ENCODE measurements around the gene UBA3. TPM values are rescaled to one million over a fixed set of nuclear protein-coding genes. Genes with fewer than 3 reads are reported as not detected.

Gene UBA3
- total and polyA plus RNA-seq, 2 donors from 2014 or later = 35.3 to 63.1 TPM

- no peak overlapping the region for H3K27ac ChIP-seq (ENCODE audit: low read depth in 2 of 2, low read length in 2 of 2)
Measured at GRCh38 chr3:69016102-69016501, 64.1 kb downstream of the UBA3 start.

GRCh38 chr3:69014022-69014580, 66.1 kb downstream of the UBA3 start:
- Histone ChIP-seq H3K4me1 (ENCODE audit: control insufficient read depth in 2 of 3, insufficient read depth in 2 of 3, low read depth in 1 of 3, low read length in 3 of 3) (peaks cover 0 to 10% (median 6%) of the 10 kb centered on the region in 3 donors), H3K9me3 (ENCODE audit: control insufficient read depth in 2 of 3, insufficient read depth in 1 of 3, low read length in 3 of 3) (no peaks in the 10 kb centered on the region), H3K27ac (ENCODE audit: low read depth in 2 of 2, low read length in 2 of 2) (peak overlapping the region; percentile 90 to 92), H3K9ac (ENCODE audit: low read length in 3 of 3) (peak overlapping the region; percentile 20 to 63 (median 28)), H3K36me3 (ENCODE audit: control insufficient read depth in 2 of 3, insufficient read depth in 3 of 3, low read length in 3 of 3) (peaks cover 0 to 4% (median 0%) of the 10 kb centered on the region in 3 donors), H3K27me3 (ENCODE audit: control insufficient read depth, insufficient read depth, low read length) (no peaks in the 10 kb centered on the region), H3K4me3 (ENCODE audit: low read length in 3 of 3) (peak overlapping the region; percentile 61 to 76 (median 74))
- DNase-seq (no peak), FAIRE-seq (no peak)
- intact Hi-C loops (cut with DNase I) = no loop called here
- no peak for TF ChIP-seq CTCF (IDR thresholded peaks at IDR 0.05; ENCODE audit: borderline replicate concordance, extremely low read depth, insufficient read depth)

More at GRCh38 chr3:69016102-69016501, 64.1 kb downstream of the UBA3 start:
- DNase-seq (no peak), FAIRE-seq (no peak)
- TF ChIP-seq CTCF (IDR thresholded peaks at IDR 0.05; ENCODE audit: borderline replicate concordance, extremely low read depth, insufficient read depth) = no peak
- intact Hi-C loops (cut with DNase I) = no loop called here
- no peaks in the 10 kb centered on the region for H3K9me3 ChIP-seq (ENCODE audit: control insufficient read depth in 2 of 3, insufficient read depth in 1 of 3, low read length in 3 of 3)
- peaks cover 0 to 4% (median 0%) of the 10 kb centered on the region in 3 donors for H3K36me3 ChIP-seq (ENCODE audit: control insufficient read depth in 2 of 3, insufficient read depth in 3 of 3, low read length in 3 of 3)
- H3K4me1 ChIP-seq (ENCODE audit: control insufficient read depth in 2 of 3, insufficient read depth in 2 of 3, low read depth in 1 of 3, low read length in 3 of 3) = peaks cover 0 to 10% (median 6%) of the 10 kb centered on the region in 3 donors
- H3K9ac ChIP-seq (ENCODE audit: low read length in 3 of 3) = no peak overlapping the region
- H3K27me3 ChIP-seq (ENCODE audit: control insufficient read depth, insufficient read depth, low read length) = no peaks in the 10 kb centered on the region
- H3K4me3 ChIP-seq (ENCODE audit: low read length in 3 of 3) = no peak overlapping the region

GRCh38 chr3:69013253-69014021, 66.7 kb downstream of the UBA3 start, which contains the start of gene EOGT:
EOGT (minus strand) TSS chr3:69013684; CDS start chr3:69009846, 3,838 bp downstream.
- DNase-seq = peak; percentile 90 to 95 (median 92)
- Histone ChIP-seq H3K27me3 (ENCODE audit: control insufficient read depth, insufficient read depth, low read length) (no peaks in the 10 kb centered on the region), H3K9ac (ENCODE audit: low read length in 3 of 3) (peak within 1 kb of the TSS; percentile 28 to 89 (median 69)), H3K36me3 (ENCODE audit: control insufficient read depth in 2 of 3, insufficient read depth in 3 of 3, low read length in 3 of 3) (peaks cover 0 to 4% (median 0%) of the 10 kb centered on the region in 3 donors), H3K4me1 (ENCODE audit: control insufficient read depth in 2 of 3, insufficient read depth in 2 of 3, low read depth in 1 of 3, low read length in 3 of 3) (peaks cover 0 to 10% (median 6%) of the 10 kb centered on the region in 3 donors), H3K27ac (ENCODE audit: low read depth in 2 of 2, low read length in 2 of 2) (peak within 1 kb of the TSS; percentile 90 to 92), H3K9me3 (ENCODE audit: control insufficient read depth in 2 of 3, insufficient read depth in 1 of 3, low read length in 3 of 3) (no peaks in the 10 kb centered on the region), H3K4me3 (ENCODE audit: low read length in 3 of 3) (peak within 1 kb of the TSS; percentile 61 to 82 (median 74))
- peak; percentile 55 for TF ChIP-seq CTCF (IDR thresholded peaks at IDR 0.05; ENCODE audit: borderline replicate concordance, extremely low read depth, insufficient read depth)
- no peak for FAIRE-seq
- intact Hi-C loops (cut with DNase I) = no loop called here
